GM21526 (cell line): ENCODE data around the gene PSMA7.
"Not testable (repeated sequence)": the region's sequence is repeated elsewhere in the genome, so short reads cannot be mapped to it uniquely, and the experiment has no call there.

ENCODE experiments used
- ATAC-seq: cut with Tn5 transposase; IDR thresholded peaks from one replicate; pipeline ENCODE4 v1.9.1; 2021; ENCODE audit warnings: moderate library complexity; ENCODE audit not compliant: unreplicated experiment, low FRiP score

PSMA7 gene

DNA sequence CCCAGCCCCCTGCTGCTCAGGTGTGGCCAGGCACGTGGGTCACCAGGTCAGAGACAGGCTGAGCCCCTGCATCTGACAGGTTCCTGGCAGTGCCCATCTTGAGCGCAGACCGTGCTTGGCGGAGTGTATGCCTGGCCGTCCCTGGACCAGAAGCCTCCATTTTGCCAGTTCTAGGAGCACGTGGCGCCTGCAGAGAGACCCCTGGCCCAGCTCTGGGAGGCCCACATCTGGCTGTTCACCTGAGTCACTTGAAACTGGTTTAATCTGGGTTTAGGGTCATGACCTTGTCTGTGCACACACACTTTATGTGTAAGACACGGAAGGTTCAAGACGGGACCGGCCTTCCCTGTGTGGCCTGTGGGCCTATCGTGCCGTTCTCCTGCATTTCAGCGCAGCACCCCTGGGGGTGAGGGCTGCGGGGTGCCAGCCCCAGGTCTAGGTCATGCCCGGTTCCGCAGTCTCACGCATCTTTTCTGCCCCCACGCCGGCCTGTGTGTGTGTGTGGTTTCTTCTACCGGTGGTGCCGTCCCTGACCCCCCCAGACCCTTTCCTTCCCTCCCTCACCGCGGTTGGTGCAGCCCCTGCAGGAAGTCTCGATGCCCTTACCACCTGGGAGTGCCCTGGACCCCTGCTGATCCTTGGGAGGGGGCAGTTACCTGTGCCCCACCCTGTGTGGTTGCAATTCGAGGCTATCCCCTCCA, 14.3 kb upstream of the PSMA7 start:
- ATAC-seq: no peak

DNA sequence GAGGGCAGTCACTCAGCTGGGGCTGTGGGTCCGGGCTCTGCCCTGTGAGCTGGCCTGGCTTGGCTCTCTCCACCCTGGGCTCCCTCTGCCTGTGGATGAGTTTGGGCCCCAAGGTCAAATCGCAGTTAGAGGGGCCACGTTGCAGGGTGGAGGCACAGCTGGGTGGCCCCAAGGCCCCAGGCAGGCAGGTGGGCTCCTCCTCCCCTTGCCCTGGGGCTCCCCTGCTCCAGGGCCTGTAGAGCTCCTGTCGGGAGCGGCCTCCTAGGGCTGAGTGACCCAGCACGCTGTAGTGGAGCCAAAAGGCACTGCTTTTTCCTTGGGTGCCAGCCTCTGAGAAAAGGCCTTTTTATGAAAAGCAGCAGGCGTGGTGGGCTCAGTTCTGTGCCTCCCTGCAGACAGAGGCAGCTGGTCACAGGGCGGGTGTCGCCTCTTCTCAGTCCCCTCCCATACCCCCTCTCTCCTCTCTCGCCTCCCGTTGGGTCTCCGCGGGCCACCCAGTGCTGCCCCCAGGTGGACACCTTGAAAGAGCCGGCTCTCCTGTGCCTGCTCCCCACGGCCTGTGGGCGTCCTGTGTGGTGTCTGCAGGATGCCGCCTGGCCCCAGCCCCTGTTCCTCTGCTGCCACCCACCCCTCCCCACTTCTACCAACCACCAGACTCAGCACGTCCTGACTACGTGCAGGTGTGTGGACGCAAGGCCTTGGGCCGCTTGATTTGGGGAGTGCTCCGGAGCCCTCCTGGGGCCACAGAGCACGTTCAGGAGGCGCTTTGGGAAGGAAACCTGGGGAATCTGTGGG, 13.6 kb upstream of the PSMA7 start:
- no peak for ATAC-seq

GRCh38 chr20:62156254-62156556, 13.0 kb upstream of the PSMA7 start:
- ATAC-seq: no peak

- no peak for ATAC-seq
Observed at GRCh38 chr20:62155428-62156253, 12.4 kb upstream of the PSMA7 start.

- no peak for ATAC-seq
Observed at GRCh38 chr20:62151835-62152364, 8.7 kb upstream of the PSMA7 start.

DNA sequence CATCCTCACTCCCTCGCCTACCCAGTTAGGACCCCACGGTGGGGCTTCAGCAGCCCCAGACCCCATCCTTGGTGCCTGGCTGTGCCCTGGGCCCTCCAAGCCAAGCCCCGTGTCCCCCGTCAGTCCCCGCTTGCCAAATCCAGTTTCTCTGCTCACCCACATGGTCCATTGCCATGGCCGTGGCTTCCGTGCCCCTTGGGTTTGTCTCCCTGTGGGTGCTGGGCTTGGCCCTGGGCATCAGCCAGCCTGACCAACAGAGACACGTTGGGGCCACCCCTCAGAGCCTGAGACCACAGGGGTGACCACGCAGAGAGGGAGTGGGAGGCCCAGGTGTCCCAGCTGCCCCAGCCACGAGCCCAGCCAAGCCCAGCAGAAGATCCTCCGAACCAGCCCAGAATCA, 8.0 kb upstream of the PSMA7 start:
- no peak for ATAC-seq

- ATAC-seq: no peak
Observed at GRCh38 chr20:62150310-62150575, 7.0 kb upstream of the PSMA7 start.

DNA sequence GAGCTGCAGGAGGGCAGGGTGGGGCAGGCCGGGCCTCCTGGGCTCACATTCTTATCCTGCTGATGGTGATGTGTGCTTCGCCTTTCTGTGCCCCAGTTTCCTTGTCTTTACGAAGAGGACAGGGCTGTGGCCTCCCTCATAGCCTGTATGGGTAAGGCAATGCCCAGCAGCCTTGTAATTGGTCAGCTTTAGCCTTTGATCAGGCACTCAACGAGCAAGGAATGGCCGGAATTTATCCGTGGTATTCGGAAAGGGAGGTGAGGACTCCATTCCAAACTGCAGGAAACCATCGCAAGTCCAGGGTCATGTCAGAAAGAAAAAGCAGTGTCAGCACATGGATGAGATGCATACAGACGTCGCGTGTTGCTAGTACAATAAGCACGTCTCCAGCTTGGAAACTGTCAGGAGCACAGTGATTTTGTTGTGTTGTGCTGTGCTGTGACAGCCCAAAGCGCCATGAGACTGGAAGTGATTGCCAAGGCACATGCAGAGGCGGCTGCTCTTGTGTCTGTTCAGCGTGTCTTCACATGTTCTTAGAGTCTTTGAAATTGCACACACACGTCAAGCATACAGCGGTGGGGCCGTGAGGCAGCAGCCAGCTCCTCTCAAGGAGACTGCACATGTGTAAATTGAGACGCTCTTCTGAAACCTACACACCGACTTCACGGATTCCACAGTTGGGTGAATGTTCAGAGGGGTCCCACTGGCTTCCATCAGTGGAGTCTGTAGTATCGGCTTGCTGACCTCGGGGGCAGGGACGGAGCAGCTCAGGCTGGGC, 6.5 kb upstream of the PSMA7 start:
- no peak for ATAC-seq

DNA sequence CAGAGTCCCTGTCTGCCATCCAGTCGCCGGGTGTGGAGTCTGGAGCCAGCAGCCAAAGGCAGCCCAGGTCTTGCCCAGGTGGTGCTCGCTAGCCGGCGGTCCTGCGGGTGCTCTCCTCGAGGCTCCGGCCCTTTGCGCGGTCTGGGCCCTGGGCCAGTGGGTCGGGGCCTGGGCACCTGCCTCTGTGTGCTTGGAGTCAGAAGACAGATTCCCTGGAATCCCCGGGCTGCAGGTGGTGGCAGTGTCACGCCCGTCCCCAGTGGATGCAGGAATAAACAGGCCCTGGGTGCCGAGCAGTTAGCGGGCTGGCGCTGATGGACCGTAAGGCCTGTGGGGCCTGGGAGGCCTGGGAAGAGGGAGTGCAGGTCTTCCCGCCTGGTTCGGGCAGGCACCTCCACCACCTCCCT, 5.7 kb upstream of the PSMA7 start:
- no peak for ATAC-seq

GRCh38 chr20:62148383-62148782, 5.2 kb upstream of the PSMA7 start:
- not testable (repeated sequence) for ATAC-seq

GRCh38 chr20:62147528-62147927, 4.3 kb upstream of the PSMA7 start:
- ATAC-seq: no peak

- no peak for ATAC-seq
Observed at GRCh38 chr20:62147125-62147524, 3.9 kb upstream of the PSMA7 start.

DNA sequence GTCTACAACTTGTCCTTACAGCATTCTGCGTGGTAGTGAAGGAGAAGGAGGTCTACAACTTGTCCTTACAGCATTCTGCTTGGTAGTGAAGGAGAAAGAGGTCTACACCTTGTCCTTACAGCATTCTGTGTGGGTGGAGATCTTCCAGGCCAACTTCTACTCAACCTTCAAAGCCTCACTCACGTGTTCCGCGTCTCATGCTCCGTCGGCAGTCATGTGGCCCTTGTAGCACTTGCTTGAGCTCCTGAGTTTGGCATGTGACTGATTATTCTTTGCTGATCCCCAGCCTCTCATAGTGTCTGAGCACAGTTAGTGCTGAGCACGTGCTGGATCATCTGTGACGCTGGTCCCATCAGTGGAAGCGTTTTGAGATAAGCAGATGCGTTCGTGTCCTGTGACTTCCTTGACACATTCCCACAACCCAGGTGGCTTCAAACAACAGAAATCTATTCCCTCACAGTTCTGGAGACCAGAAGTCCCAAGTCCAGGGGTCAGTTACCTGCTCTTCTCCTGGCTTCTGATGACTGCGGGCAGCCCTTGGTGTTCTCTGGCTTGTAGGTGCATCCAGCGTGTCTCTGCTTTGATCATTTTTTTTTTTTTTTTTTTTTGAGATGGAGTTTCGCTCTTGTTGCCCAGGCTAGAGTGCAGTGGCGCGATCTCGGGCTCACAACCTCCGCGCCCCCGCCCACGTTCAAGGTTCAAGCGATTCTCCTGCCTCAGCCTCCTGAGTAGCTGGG, 3.0 kb upstream of the PSMA7 start:
- ATAC-seq: no peak

GRCh38 chr20:62145688-62146018, 2.5 kb upstream of the PSMA7 start:
- no peak for ATAC-seq

GRCh38 chr20:62143957-62144825, 997 bp upstream of the PSMA7 start:
- peak; percentile 22 for ATAC-seq

- ATAC-seq: peak; percentile 23
Observed at GRCh38 chr20:62142252-62143080, 728 bp downstream of the PSMA7 start.

DNA sequence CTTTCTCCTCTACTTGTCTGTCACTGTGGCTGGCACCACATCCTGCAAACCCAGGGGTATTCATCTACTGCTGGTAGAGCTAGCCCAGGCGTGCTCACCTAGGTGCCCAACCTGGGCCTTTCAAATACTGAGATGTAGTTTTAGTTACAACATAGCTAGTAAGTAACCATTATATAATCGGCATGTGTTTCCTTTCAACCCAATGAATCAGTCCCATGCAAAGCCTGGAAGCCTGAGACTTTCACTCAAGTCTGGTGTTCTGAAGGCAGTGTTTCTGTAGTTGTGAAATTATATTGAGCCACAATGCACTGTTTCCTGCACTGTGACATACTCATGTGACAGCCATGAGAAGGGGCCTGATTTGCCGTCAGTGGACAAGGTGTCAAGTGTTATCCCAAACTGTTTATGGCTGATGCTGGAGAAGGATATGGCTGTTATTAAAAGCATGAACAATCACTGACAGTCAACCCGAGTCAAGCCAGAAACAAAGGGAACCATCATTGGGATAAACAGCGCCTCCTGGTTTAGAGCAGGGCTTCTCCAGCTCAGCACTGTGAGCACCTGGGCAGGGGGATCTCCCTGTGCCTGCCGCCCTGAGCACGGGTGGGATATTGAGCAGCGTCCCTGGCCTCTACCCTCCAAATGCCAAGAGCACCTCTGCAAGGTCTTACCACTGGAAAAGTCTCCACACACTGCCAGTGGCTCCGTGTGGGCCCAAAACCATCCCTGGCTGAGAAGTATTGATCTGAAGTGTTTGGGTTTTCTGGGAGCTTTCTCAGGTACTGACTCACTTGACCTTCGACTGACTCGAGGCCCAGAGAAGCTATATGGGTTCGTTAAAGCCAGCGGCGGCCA, 1.6 kb downstream of the PSMA7 start:
- no peak for ATAC-seq

- no peak for ATAC-seq
Observed at GRCh38 chr20:62141043-62141396, 2.2 kb downstream of the PSMA7 start.
